ENCODE data around the gene GPC1.

The GPC1 gene

GRCh38 chr2:240396623-240397541 is 38.6 kb upstream of the GPC1 start:
- DNase-seq (ENCODE audit: low read depth in 2 of 2): no peak

GRCh38 chr2:240397542-240397916 is 37.9 kb upstream of the GPC1 start:
- no peak for DNase-seq (ENCODE audit: low read depth in 2 of 2)

DNA sequence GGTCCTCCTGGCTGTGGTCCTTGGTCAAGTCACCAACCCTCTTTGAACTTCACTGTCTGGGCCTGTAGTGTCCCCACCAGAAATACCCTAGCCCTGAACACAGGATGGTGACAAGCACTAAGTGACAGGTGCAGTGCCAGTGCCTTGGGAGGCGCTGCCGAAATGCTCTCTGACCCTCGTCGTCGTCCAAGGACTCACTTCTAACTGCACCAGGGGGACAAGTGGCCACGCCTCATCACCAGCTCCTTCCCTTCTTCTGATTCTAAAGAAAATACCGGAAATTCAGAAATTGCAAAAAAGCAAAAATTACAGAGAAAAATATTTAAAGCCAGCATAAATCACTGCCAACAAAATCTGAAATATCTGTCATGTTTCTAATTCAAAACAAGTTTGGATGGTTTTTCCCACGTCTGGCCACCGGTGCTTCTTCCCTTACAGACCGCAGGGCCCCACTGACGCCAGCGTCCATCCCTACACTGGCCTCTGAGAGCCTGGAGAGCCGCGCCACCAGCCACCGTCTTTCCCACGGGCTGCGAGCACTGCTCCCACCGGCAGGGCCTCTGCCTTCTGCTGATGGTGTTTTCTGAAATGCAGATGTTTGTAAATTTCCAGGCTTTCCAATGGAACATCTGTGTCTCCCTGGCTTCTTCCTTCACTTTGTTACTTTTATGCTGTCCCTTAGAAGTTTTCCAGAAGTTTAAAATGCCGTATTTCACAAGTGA is 37.4 kb upstream of the GPC1 start:
- DNase-seq (ENCODE audit: low read depth in 2 of 2): no peak

- no peak for DNase-seq (ENCODE audit: low read depth in 2 of 2)
Measured at GRCh38 chr2:240398661-240399267, 36.7 kb upstream of the GPC1 start.

GRCh38 chr2:240399419-240400324 is 35.8 kb upstream of the GPC1 start:
- DNase-seq (ENCODE audit: low read depth in 2 of 2): no peak

- no peak for DNase-seq (ENCODE audit: low read depth in 2 of 2)
Measured at GRCh38 chr2:240400371-240401161, 34.9 kb upstream of the GPC1 start.

DNA sequence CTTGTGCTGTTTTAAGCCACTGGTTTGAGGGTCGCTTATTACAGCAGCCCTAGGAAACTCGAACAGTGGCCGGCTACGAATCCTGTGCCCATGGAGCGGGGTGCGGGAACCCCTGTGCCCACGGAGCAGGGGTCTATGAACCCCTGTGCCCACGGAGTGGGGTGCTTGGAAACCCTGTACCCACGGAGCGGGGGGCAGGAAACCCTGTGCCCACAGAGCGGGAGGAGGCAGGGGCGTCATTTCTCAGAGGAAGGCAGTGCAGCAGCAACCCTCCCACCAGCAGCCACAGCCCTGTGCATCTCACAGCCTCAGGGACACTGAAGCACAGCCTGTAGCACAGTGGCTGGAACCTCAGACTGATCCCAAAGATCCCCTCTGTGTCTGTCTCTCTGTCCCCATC is 34.2 kb upstream of the GPC1 start:
- DNase-seq (ENCODE audit: low read depth in 2 of 2): no peak

- DNase-seq (ENCODE audit: low read depth in 2 of 2): no peak
Measured at GRCh38 chr2:240401781-240402551, 33.5 kb upstream of the GPC1 start.

- no peak for DNase-seq (ENCODE audit: low read depth in 2 of 2)
Measured at GRCh38 chr2:240402566-240403272, 32.7 kb upstream of the GPC1 start.

GRCh38 chr2:240403396-240404104 is 31.9 kb upstream of the GPC1 start:
- DNase-seq (ENCODE audit: low read depth in 2 of 2): no peak

DNA sequence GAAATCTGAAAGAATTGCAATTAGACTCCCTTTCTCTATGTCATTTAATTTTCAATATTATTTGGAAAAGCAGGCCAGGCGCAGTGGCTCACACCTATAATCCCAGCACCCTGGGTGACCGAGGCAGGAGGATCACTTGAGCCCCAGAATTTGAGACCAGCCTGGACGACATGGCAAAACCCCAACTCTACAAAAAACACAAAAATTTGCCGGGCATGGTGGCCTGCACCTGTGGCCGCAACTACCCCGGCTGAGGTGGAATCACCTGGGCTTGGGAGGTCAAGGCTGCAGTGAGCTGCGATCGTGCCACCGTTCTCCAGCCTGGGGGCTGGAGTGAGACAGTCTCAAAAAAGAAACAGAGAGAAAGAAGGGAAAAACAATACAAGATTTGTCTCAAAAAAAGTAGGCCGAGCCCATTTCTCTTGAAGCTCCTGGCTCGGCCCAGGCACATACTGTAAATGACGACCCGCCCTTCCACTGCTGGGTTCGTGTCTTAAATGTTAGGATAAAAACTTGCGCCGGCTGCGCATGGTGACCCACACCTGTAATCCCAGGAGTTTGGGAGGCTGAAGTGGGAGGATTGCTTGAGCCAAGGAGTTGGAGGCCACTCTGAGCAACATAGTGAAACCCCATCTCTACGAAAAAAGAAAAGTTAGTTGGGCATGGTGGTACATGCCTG is 31.1 kb upstream of the GPC1 start:
- DNase-seq (ENCODE audit: low read depth in 2 of 2): no peak

GRCh38 chr2:240405133-240405532 is 30.3 kb upstream of the GPC1 start:
- no peak for DNase-seq (ENCODE audit: low read depth in 2 of 2)

DNA sequence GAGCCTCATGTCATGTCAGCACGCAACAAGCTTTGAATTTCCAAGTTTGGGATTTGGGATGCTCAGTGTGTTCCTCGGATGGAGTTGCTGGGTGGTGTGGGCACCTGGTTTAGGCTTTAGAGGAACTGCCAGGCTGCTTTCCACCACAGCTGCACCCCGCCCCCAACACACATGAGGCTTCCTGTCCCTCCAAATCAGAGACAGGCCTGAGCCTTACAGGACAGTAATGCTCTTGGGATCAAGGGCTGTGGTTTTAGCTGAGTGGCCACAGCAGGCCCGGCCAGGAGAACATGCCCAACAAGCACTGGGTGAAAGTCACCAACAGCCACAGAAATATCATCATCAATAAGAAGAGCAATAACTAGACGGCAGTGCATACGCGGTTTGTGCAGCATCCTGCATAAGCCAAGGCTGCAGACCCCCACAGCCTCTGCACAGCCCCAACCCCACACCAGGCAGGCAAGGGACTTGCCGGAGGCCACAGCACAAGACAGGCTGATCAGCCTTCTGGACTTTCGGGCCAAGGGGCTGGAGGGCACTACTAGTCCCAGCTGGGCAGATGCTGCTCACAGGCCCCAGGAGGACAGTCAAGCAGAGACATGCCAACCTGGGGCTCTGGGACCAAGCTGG is 29.7 kb upstream of the GPC1 start:
- DNase-seq (ENCODE audit: low read depth in 2 of 2): no peak

- no peak for DNase-seq (ENCODE audit: low read depth in 2 of 2)
Measured at GRCh38 chr2:240407090-240407489, 28.4 kb upstream of the GPC1 start.

DNA sequence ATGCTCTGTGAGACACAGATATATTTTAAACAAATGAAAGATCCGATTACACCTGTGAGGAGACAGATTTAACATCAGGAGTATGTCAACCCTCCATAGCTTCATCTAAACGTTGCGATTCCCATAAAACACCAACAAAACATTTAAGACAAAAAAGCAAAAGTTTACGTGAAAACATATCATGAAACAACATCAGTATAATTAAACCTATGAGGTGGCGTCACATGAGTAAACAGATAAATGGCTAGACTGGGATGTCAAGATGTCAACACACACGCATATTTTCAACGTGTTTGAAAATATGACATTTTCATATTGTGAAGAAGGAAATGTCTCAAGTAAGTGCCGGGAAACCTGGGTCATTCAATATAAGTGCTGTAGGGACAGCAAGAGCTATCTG is 25.5 kb upstream of the GPC1 start:
- no peak for DNase-seq (ENCODE audit: low read depth in 2 of 2)

- DNase-seq (ENCODE audit: low read depth in 2 of 2): no peak
Measured at GRCh38 chr2:240410808-240411207, 24.7 kb upstream of the GPC1 start.

DNA sequence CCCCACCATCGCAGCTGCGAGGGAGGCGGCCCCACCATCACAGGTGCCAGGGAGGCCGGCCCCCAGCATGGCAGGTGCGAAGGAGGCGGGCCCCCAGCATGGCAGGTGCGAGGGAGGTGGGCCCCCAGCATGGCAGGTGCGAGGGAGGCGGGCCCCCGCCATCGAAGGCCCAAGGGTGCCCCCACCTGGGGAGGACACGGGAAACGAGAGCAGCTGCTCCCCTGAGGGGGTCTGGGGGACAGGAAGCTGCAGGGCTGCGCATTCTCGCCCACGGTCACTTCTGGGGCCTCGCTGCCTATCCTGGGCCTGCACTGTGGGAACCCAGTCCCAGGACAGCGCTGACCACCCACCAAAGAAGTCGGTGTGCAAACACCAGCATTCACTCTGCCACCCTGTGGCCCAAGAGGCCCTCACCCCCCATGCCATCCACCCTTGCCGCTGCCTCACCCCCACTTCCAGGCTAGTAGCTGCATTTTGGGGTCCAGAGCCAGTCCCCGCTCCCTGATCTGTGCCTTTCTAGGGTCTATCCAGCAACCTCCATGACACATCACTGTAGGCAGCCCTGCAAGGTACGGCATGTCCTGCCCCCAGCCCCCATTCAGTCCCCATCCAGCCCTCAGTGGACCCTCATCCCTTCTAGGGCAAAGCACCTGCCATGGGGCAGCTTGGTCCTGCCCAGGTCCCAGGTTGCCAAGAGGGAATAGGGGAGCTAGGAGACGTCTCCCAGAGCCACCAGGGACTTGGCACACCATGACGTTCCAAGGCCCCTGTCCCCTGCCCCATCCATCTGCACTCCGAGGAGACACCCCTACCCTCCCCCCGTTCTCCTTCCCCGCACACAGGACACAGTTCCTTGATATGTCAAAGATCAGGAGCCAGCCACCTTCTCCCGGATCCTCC is 24.0 kb upstream of the GPC1 start:
- DNase-seq (ENCODE audit: low read depth in 2 of 2): no peak
